Activated CD4-positive, alpha-beta T cell treated with anti-CD3 and anti-CD28 coated beads for 36 hours (primary cell): ENCODE results near the gene ITGB4. TPM values are rescaled to one million over a fixed set of nuclear protein-coding genes. Genes with fewer than 3 reads are reported as not detected.

Experiments used
- ATAC-seq: fragments of 200-7000 bp; cut with Tn5 transposase; one replicate; pipeline ENCODE4 v1.10.0; 2021; ENCODE audit warnings: mild to moderate bottlenecking, moderate library complexity
- CTCF ChIA-PET: fragments of 350-600 bp; sonication (Branson Sonifier 250); formaldehyde crosslinking; loops from one replicate; lab custom pipeline; 2021; ENCODE audit warnings: antibody characterized with exemption; lab: Charles Lee
- POLR2A ChIA-PET: fragments of 350-600 bp; sonication (Branson Sonifier 250); formaldehyde crosslinking; loops from one replicate; lab custom pipeline; 2021; ENCODE audit warnings: antibody characterized with exemption, inconsistent platforms; lab: Charles Lee
- DNase-seq: peaks from one replicate; pipeline ENCODE4 v3.0.0-alpha.2; 2020
- H3K27ac Mint-ChIP-seq: one replicate; pipeline ENCODE4 v1.8.0; 2021; ENCODE audit warnings: mixed read lengths
- H3K27me3 Mint-ChIP-seq: one replicate; pipeline ENCODE4 v1.8.0; 2021; ENCODE audit warnings: mixed read lengths
- H3K36me3 Mint-ChIP-seq: one replicate; pipeline ENCODE4 v1.8.0; 2021; ENCODE audit warnings: low read depth, mixed read lengths
- H3K4me1 Mint-ChIP-seq: one replicate; pipeline ENCODE4 v1.8.0; 2021; ENCODE audit warnings: mixed read lengths
- H3K4me3 Mint-ChIP-seq: one replicate; pipeline ENCODE4 v1.8.0; 2021; ENCODE audit warnings: mild to moderate bottlenecking, moderate library complexity, mixed read lengths
- H3K9me3 Mint-ChIP-seq: one replicate; pipeline ENCODE4 v1.8.0; 2021; ENCODE audit warnings: low read depth, mixed read lengths
- intact Hi-C, 2 experiments: fragments of 100-400 bp; cut with DNase I in 1 of 2; cut with micrococcal nuclease in 1 of 2; formaldehyde crosslinking; loops; one replicate each; pipeline versions ENCODE4 v1.14.2 to v1.15.1; 2022 to 2024; cut with DNase I, micrococcal nuclease
- total RNA-seq, 2 experiments: library from RNA; stranded (reverse); gene quantifications; one replicate each; pipeline ENCODE4 v1.2.3, GENCODE V29; 2021

Gene ITGB4
- 1 to 10 TPM in 1 of 2 experiments, under 1 TPM in 1; 0.62 to 1.5 TPM for total RNA-seq

DNA sequence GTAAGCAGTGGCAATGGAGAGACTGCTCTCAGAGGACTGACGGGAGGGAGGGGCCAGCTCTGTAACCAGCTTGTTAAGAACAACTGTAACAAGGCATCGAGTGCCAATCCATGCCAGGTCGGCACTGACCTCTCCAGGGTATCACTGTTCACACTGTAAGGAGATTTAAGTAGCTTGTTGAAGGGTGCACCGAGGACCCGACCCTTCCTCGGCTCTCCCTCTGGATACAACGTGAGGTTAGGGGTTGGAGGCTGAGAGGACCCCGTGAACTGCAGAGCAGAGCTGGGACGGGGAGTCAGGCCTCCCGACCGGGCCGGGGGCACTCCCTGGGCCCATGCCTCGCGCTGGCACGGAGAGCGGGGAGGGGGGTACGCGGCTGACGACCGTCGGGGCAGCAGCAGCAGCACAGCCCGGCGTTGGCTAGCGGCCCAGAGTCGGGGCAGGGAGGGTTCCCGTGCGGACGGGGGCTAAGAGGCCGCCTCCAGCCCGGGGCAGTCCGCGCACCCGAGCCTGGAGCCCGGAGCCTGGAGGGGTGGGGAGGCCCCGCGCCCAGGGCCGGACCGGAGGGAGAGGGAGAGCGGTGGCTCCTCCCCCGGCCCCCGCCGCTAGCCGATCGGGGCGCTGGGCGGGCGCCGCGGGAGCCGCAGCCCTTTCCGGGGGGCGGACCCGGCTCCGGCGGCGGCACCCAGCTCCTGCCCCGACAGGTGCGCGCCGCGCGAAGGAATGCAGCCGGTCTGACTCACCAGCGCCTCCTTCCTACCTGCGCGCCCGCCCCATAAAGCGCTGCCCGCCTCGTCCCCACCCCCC, at the start of gene ITGB4:
ITGB4 (plus strand) TSS at position 804 of the 807 bp plus-strand sequence. CDS start 3,245 bp downstream, outside the sequence.
- no peaks in the 10 kb centered on the region for H3K36me3 Mint-ChIP-seq
- peak; percentile 88 for ATAC-seq
- ChIA-PET POLR2A (interaction anchor here (0.6 to 1.6 kb wide), 3 partner anchors 52 to 1031 kb away, joined by 3 to 9 read pairs (median 4); no protein-coding TSS in a partner anchor), CTCF (interaction anchor here (0.6 to 2.5 kb wide), 4 partner anchors 28 to 208 kb away, joined by 3 to 13 read pairs (median 3); no protein-coding TSS in a partner anchor)
- H3K4me1 Mint-ChIP-seq: peaks cover 5% of the 10 kb centered on the region
- peaks cover 15% of the 10 kb centered on the region for H3K27me3 Mint-ChIP-seq
- no peaks in the 10 kb centered on the region for H3K9me3 Mint-ChIP-seq
- peak; percentile 72 for DNase-seq
- H3K27ac Mint-ChIP-seq: no peak within 1 kb of the TSS
- intact Hi-C loops: no loop called here
- peak within 1 kb of the TSS; percentile 61 for H3K4me3 Mint-ChIP-seq

DNA sequence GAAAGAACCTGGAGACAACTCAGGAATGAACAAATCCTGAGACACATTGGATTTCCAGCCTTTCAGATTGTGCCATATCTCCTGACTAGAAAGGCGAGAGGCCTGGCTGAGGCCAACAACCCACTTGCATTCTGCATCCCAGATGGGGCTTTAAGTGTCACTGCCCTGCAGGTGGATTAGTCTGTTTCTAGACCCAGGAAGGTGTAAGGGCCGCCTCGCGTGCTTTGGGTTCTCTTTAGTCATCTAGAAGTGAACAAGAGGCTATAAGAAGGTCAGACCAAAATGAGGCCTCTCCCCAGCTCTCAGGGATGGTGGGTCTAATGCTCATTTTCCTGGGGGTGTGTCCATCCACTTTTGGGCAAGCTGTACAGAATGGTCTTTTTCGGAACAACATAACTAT, 49.2 kb upstream of the ITGB4 start:
- CTCF ChIA-PET: interaction anchor here (0.6 to 9.8 kb wide), 10 partner anchors 11 to 313 kb away, joined by 3 to 140 read pairs (median 7); partner anchors contain the start of genes GALK1 and SMIM5
- ATAC-seq (no peak), DNase-seq (no peak)
- intact Hi-C loops: no loop called here
- H3K27me3 Mint-ChIP-seq: no peaks in the 10 kb centered on the region
- POLR2A ChIA-PET: interaction anchor here (1.1 kb wide), 1 partner anchor 17 kb away, joined by 3 read pairs; no protein-coding TSS in a partner anchor
- H3K27ac Mint-ChIP-seq: no peak overlapping the region
- H3K4me1 Mint-ChIP-seq: peaks cover 29% of the 10 kb centered on the region
- peaks cover 26% of the 10 kb centered on the region for H3K36me3 Mint-ChIP-seq
- no peak overlapping the region for H3K4me3 Mint-ChIP-seq
- no peaks in the 10 kb centered on the region for H3K9me3 Mint-ChIP-seq

DNA sequence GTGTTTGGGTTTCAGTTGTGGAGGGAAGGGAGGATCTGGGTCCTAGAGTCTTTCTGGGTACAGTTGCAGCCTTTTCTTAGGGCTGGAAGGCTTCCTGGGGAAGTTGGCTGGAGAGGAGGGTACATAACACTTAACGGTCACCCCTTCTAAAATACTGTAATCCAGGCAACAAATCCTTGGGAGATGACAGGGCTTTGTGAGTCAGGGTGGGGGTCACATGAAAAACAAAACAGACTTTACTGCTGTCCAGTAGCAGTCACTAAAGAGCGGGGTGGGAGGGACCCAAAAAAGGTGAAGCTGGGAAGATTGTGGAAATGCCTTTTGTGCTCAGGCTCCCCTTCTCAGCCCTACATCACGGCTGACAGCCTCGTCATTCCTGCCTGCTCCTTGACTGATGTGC, 47.8 kb upstream of the ITGB4 start:
- intact Hi-C loops: no loop called here
- H3K27me3 Mint-ChIP-seq: no peaks in the 10 kb centered on the region
- ChIA-PET POLR2A (no interaction called here), CTCF (interaction anchor here (0.5 to 9.8 kb wide), 8 partner anchors 15 to 699 kb away, joined by 3 to 140 read pairs (median 5); no protein-coding TSS in a partner anchor)
- ATAC-seq (no peak), DNase-seq (no peak)
- peaks cover 26% of the 10 kb centered on the region for H3K36me3 Mint-ChIP-seq
- H3K4me3 Mint-ChIP-seq: no peak overlapping the region
- no peaks in the 10 kb centered on the region for H3K9me3 Mint-ChIP-seq
- H3K4me1 Mint-ChIP-seq: peaks cover 28% of the 10 kb centered on the region
- H3K27ac Mint-ChIP-seq: no peak overlapping the region

DNA sequence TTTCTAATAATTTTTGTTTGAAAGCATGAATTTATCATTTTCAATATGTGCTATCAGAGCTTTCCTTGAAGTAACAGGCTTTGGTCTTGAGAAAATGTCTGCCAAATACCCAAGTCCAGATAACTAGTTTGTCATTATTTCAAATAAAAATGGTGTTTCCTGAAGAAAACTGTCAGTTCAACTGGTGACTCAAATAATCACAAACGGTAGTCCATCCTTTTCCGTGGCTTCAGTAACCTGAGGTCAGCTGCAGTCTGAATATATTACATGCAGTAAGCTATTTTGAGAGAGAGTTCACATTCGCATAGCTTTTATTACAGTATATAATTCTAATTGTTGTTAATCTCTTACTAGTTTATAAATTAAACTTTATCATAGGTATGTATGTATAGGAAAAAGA, 44.8 kb upstream of the ITGB4 start:
- Mint-ChIP-seq H3K27me3 (no peaks in the 10 kb centered on the region), H3K36me3 (peaks cover 13% of the 10 kb centered on the region), H3K4me3 (no peak overlapping the region), H3K27ac (no peak overlapping the region), H3K4me1 (peaks cover 8% of the 10 kb centered on the region), H3K9me3 (no peaks in the 10 kb centered on the region)
- CTCF ChIA-PET: interaction anchor here (1.8 to 9.8 kb wide), 2 partner anchors 22 to 71 kb away, joined by 4 to 140 read pairs; no protein-coding TSS in a partner anchor
- DNase-seq: no peak
- POLR2A ChIA-PET: interaction anchor here (0.6 kb wide), 1 partner anchor 18 kb away, joined by 3 read pairs; no protein-coding TSS in a partner anchor
- intact Hi-C loops: no loop called here
- ATAC-seq: no peak

DNA sequence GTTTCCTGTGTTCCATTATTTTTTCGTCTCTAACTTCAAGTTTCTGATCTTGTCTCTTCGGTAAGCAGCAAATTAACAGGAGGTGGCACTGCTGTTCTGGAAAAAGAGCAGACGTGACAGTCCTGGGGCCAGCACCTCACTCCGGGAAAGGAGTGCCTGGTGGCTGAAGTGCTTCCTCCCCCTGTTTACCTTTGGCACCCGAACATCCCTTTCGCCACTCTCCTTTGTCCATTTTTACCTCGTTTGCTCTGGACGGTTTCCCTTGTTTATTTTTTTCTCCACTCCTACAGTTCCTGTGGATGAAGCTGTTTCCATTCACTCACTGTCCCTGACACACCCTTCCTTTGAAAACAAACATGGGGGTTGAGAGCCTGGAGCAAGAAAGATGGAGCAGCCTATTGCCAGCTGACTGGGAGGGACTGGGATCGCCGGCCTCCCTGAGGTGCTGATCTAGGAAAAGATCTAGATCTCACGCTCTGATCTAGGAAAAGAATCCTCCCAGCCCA, 41.5 kb upstream of the ITGB4 start:
- Mint-ChIP-seq H3K36me3 (peaks cover 10% of the 10 kb centered on the region), H3K27me3 (no peaks in the 10 kb centered on the region), H3K27ac (no peak overlapping the region), H3K4me1 (peaks cover 16% of the 10 kb centered on the region), H3K9me3 (no peaks in the 10 kb centered on the region), H3K4me3 (no peak overlapping the region)
- ATAC-seq (no peak), DNase-seq (no peak)
- ChIA-PET POLR2A (no interaction called here), CTCF (interaction anchor here (6.6 to 9.8 kb wide), 2 partner anchors 68 to 69 kb away, joined by 54 to 140 read pairs; no protein-coding TSS in a partner anchor)
- intact Hi-C loops: no loop called here

DNA sequence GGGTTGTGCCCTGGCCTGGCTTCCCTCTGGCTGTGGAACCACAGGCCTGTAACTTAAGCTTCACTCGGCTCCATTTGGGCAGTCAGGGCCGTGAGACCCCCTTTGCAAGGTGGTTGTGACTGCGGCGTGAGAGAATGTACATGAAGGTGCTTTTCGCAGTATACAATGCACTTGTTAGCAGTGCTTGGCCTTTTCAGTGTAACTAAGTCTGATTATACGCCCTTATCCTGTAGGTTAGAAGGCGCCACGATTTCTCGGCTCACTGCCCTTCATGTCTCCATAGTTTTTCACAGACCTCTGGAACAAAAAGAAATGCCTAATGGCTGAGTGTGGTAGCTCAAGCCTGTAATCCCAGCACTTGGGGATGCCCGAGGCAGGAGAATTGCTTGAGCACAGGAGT, 40.8 kb upstream of the ITGB4 start:
- H3K4me1 Mint-ChIP-seq: peaks cover 15% of the 10 kb centered on the region
- no peaks in the 10 kb centered on the region for H3K27me3 Mint-ChIP-seq
- H3K36me3 Mint-ChIP-seq: peaks cover 12% of the 10 kb centered on the region
- ATAC-seq: no peak
- POLR2A ChIA-PET: no interaction called here
- H3K27ac Mint-ChIP-seq: no peak overlapping the region
- intact Hi-C loops: no loop called here
- no peaks in the 10 kb centered on the region for H3K9me3 Mint-ChIP-seq
- no peak overlapping the region for H3K4me3 Mint-ChIP-seq
- CTCF ChIA-PET: interaction anchor here (6.6 kb wide), 1 partner anchor 69 kb away, joined by 54 read pairs; no protein-coding TSS in a partner anchor
- DNase-seq: no peak

DNA sequence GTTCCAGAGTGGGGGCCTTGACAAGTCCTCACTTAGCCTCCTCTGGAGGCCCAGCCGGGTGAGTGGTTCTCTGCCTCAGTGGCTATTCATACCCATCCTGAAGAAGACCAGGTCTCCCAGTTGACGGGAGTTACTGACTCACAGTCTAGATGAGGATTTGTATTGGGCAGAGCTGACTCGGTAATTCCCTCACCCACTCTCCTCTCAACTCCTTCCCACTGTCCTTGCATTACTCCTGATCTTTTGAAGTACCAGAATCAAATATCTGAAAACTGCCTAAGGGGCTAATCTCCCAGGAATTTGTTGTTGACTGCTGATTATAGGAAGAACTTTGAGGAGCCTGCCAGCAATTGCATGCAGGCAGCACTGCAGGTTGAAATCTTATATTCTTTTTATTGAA, 40.0 kb upstream of the ITGB4 start:
- ATAC-seq (no peak), DNase-seq (no peak)
- peaks cover 21% of the 10 kb centered on the region for H3K4me1 Mint-ChIP-seq
- H3K36me3 Mint-ChIP-seq: peaks cover 10% of the 10 kb centered on the region
- H3K27ac Mint-ChIP-seq: no peak overlapping the region
- H3K27me3 Mint-ChIP-seq: no peaks in the 10 kb centered on the region
- H3K4me3 Mint-ChIP-seq: no peak overlapping the region
- ChIA-PET POLR2A (no interaction called here), CTCF (interaction anchor here (0.8 to 6.6 kb wide), 2 partner anchors 68 to 74 kb away, joined by 3 to 54 read pairs; no protein-coding TSS in a partner anchor)
- intact Hi-C loops: no loop called here
- no peaks in the 10 kb centered on the region for H3K9me3 Mint-ChIP-seq

DNA sequence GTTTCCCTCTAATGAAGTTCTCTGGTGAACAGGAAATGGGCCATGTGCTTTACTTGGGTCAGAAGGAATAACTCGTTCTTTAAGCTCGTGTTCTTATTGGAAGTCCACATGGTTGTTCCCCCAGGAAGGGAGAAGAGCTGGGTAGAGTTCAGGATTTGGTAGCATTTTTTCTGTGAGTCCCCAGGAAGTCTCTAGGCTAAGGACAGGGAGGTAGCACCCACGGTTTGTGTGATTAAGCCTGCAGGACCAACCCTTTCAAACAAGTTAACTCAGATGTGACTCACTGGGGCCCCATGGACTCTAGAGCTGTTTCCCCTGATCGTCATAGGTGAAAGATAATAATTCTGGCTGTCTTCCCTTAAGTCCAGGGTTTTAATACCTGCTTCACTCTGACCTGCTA, 37.7 kb upstream of the ITGB4 start:
- POLR2A ChIA-PET: interaction anchor here (0.6 kb wide), 1 partner anchor 469 kb away, joined by 3 read pairs; no protein-coding TSS in a partner anchor
- ATAC-seq (no peak), DNase-seq (no peak)
- CTCF ChIA-PET: interaction anchor here (0.7 to 6.6 kb wide), 7 partner anchors 9 to 142 kb away, joined by 3 to 54 read pairs (median 7); no protein-coding TSS in a partner anchor
- Mint-ChIP-seq H3K36me3 (peaks cover 15% of the 10 kb centered on the region), H3K4me3 (no peak overlapping the region), H3K27ac (no peak overlapping the region), H3K27me3 (no peaks in the 10 kb centered on the region), H3K9me3 (no peaks in the 10 kb centered on the region), H3K4me1 (peaks cover 38% of the 10 kb centered on the region)
- intact Hi-C loops: no loop called here

DNA sequence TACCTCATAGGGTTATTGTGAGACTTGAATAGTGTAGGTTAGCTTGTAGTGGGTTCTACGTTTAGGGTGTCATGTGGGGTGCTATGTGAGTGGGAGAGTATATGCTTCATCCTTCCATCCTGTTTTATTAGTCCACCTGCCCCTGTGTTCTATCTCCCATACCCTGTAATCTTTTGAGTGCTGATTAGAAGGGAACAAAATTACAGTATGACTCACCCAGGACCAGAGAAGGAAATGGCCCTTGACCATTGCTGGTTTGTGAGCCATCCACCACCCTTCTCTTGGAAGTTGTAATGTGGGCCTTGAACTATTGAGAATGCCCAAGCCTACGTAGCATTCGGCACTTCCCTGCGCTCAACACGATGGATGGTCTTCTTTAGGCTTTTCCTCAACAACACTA, 37.0 kb upstream of the ITGB4 start:
- intact Hi-C loops: no loop called here
- Mint-ChIP-seq H3K4me3 (no peak overlapping the region), H3K27ac (no peak overlapping the region), H3K4me1 (peaks cover 45% of the 10 kb centered on the region), H3K36me3 (peaks cover 13% of the 10 kb centered on the region), H3K27me3 (no peaks in the 10 kb centered on the region), H3K9me3 (no peaks in the 10 kb centered on the region)
- ATAC-seq (no peak), DNase-seq (no peak)
- CTCF ChIA-PET: interaction anchor here (0.7 to 6.6 kb wide), 4 partner anchors 9 to 73 kb away, joined by 3 to 54 read pairs (median 14); no protein-coding TSS in a partner anchor
- POLR2A ChIA-PET: interaction anchor here (0.6 kb wide), 1 partner anchor 468 kb away, joined by 3 read pairs; no protein-coding TSS in a partner anchor

DNA sequence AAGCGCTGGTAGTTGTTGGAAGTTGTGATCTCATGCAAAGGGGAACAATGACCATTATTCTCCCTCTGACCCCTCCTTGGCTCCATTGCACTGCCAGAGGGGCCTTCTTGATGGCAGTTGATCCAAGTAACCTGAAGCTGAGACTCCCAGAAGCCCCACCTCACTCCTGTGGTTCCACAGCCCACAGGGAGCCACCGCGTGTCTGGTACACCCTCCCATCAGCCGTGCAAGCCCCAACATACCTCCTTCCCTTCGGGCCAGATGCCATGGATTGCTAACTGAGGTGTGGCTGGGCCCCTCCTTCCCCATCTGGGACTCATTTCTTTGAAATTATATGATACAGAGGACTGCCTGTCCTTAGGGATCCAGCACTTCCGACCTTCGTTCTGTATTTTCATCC, 36.3 kb upstream of the ITGB4 start:
- no peak overlapping the region for H3K27ac Mint-ChIP-seq
- CTCF ChIA-PET: interaction anchor here (1.2 to 6.6 kb wide), 5 partner anchors 10 to 80 kb away, joined by 4 to 54 read pairs (median 5); partner anchors contain the start of genes GALK1 and SMIM5
- DNase-seq: no peak

DNA sequence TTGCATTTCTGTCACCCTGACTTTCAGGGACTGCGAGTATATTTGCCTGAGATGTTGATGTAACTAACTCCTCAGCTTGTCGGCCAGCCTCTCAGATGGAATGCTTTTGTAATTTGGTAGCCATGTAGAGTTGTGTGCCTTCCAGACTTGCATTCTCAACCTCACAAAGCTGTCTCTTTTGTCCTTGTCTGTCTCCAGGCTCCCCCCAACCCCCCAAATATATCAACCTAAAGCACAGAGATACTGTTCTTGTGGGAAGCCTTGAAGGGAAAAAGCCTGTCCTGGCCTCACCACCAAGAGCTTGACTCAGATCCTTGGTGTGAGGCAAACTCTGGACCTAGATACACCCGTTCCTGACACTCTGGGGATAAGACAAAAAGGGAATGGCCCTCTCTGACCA, 35.8 kb upstream of the ITGB4 start:
- ATAC-seq (no peak), DNase-seq (no peak)
- intact Hi-C loops: no loop called here
- POLR2A ChIA-PET: no interaction called here
- no peak overlapping the region for H3K4me3 Mint-ChIP-seq
- CTCF ChIA-PET: interaction anchor here (0.6 to 6.6 kb wide), 7 partner anchors 10 to 80 kb away, joined by 3 to 54 read pairs (median 5); partner anchors contain the start of genes GALK1 and SMIM5
- peaks cover 16% of the 10 kb centered on the region for H3K36me3 Mint-ChIP-seq
- peak overlapping the region; percentile 33 for H3K27ac Mint-ChIP-seq
- peaks cover 56% of the 10 kb centered on the region for H3K4me1 Mint-ChIP-seq
- H3K9me3 Mint-ChIP-seq: no peaks in the 10 kb centered on the region
- no peaks in the 10 kb centered on the region for H3K27me3 Mint-ChIP-seq

More for the DNA sequence above, 36.3 kb upstream of the ITGB4 start:
- ATAC-seq: no peak
- intact Hi-C loops: no loop called here
- Mint-ChIP-seq H3K27me3 (no peaks in the 10 kb centered on the region), H3K4me1 (peaks cover 51% of the 10 kb centered on the region), H3K36me3 (peaks cover 15% of the 10 kb centered on the region), H3K4me3 (no peak overlapping the region), H3K9me3 (no peaks in the 10 kb centered on the region)
- POLR2A ChIA-PET: no interaction called here
